ENCODE measurements around the gene NPAS2. TPM values are rescaled to one million over a fixed set of nuclear protein-coding genes. Genes with fewer than 3 reads are reported as not detected.

Gene NPAS2
- total RNA-seq, 1 experiment from 2014 or later, result 20.4 TPM

GRCh38 chr2:100936972-100937542 is 117.1 kb downstream of the NPAS2 start:
- Histone ChIP-seq H3K4me3 (replicated peaks in 1 of 2; ENCODE audit: low read depth in 1 of 2, low read length in 2 of 2) (no peak overlapping the region), H3K9me2 (ENCODE audit: insufficient read depth) (no peaks in the 10 kb centered on the region), H2AFZ (ENCODE audit: low read depth, low read length, poor library complexity, severe bottlenecking) (no peak overlapping the region), H3K9me3 (ENCODE audit: control insufficient read depth in 1 of 2, insufficient read depth in 1 of 2, low read depth in 1 of 2, low read length in 2 of 2) (no peaks in the 10 kb centered on the region), H3K27ac (ENCODE audit: low read depth, low read length) (no peak overlapping the region), H3K4me2 (ENCODE audit: low read length) (no peak overlapping the region), H3K9ac (ENCODE audit: low read length) (no peak overlapping the region), H3K36me3 (ENCODE audit: control insufficient read depth in 1 of 2, insufficient read depth in 2 of 2, low read length in 2 of 2) (no peaks in the 10 kb centered on the region; a peak in 1 of 4 replicates), H3K4me1 (ENCODE audit: control insufficient read depth in 1 of 2, insufficient read depth in 2 of 2, low read length in 2 of 2) (no peaks in the 10 kb centered on the region), H4K20me1 (ENCODE audit: insufficient read depth) (no peaks in the 10 kb centered on the region), H3K79me2 (ENCODE audit: insufficient read depth, low read length) (no peaks in the 10 kb centered on the region), H3K27me3 (ENCODE audit: insufficient read depth, low read length) (no peaks in the 10 kb centered on the region)
- intact Hi-C loops (cut with micrococcal nuclease), result no loop called here
- ATAC-seq, result no peak
- ChIA-PET POLR2A (no interaction called here), RAD21 (ENCODE audit: low non-redundant PET in 1 of 2, low total read pairs in 2 of 2, uncharacterized antibody in 2 of 2, unreplicated experiment in 2 of 2) (no interaction called here), CTCF (no interaction called here)
- DNase-seq (ENCODE audit: low read depth, low spot score), result no peak
- TF ChIP-seq EZH2phosphoT487 (IDR thresholded peaks at IDR 0.05; ENCODE audit: borderline replicate concordance) (no peak), SRF (IDR thresholded peaks at IDR 0.05; ENCODE audit: low read depth) (no peak), CTCF (IDR thresholded peaks at IDR 0.05 in 2 of 3, conservative IDR thresholded peaks at IDR 0.05 in 1 of 3; ENCODE audit: borderline replicate concordance in 1 of 3, insufficient read depth in 1 of 3, low read depth in 2 of 3, low read length in 2 of 3) (no peak), CBX3 (IDR thresholded peaks at IDR 0.05; ENCODE audit: low read depth) (no peak), EGR1 (IDR thresholded peaks at IDR 0.05; ENCODE audit: low read depth) (no peak), EZH2 (IDR thresholded peaks at IDR 0.05) (no peak), SIN3A (IDR thresholded peaks at IDR 0.05; ENCODE audit: low read depth) (no peak), ATF3 (IDR thresholded peaks at IDR 0.05) (no peak), ZNF274 (IDR thresholded peaks at IDR 0.05; ENCODE audit: low read depth, low read length) (no peak), POLR2AphosphoS5 (IDR thresholded peaks at IDR 0.05; ENCODE audit: low read depth, low read length) (no peak), REST (IDR thresholded peaks at IDR 0.05; ENCODE audit: low read depth) (no peak), FOSL1 (IDR thresholded peaks at IDR 0.05; ENCODE audit: low read depth) (no peak), YY1 (IDR thresholded peaks at IDR 0.05; ENCODE audit: extremely low read depth, insufficient replicate concordance, low read depth, low read length) (no peak), ZFX (IDR thresholded peaks at IDR 0.05) (no peak), POLR2A (IDR thresholded peaks at IDR 0.05; ENCODE audit: borderline replicate concordance, extremely low read depth, insufficient read depth, insufficient read length) (no peak), MAX (IDR thresholded peaks at IDR 0.05) (no peak)
- BruUV-seq (replicated peaks), result no TSS peak

Data from HCT116 (cell line).